ENCODE results near the gene ZNF416.

GRCh38 chr19:57552432-57552831 lies 26.3 kb downstream of the ZNF416 start:
- no peak for TF ChIP-seq CTCF (IDR thresholded peaks at IDR 0.05)
- TF ChIP-seq POLR2A (IDR thresholded peaks at IDR 0.05), result no peak

Measured in stomach (tissue), 4 donors.